ENCODE measurements around the gene MALRD1.

DNA sequence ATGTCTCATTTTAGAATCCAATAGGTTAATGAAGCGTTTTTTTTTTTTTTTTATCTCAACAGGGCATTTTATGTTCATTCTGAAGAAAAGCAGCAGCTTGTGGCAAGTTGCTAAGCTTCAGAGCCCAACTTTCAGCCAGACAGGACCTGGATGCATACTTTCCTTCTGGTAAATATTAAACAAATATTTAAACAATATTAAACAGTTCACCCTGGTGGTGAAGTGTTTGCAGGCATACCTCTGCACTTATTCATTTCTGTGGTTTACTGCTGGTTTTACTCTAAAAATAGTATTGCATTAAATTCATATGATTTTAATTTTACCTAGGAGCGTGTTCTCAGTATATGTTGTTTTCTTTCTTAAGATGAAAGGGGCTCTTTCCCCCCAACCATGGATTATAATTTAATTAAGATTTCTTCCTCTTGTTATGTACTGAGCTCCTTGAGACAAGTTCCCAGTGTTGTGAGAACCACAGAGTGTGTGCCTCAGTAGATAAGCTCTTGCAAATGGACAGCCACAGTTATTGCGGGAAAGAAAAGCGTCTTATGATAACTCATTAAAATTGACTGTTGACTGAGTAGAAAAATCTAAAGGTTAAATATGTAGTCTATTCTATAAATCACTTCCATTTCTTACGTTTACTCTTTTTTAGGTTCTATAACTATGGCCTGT, 155.8 kb downstream of the MALRD1 start:
- TF ChIP-seq FOXK2 (IDR thresholded peaks at IDR 0.05) (no peak), HDGF (IDR thresholded peaks at IDR 0.05; ENCODE audit: borderline replicate concordance) (no peak), FOXM1 (IDR thresholded peaks at IDR 0.05; ENCODE audit: borderline replicate concordance) (no peak), BHLHE40 (IDR thresholded peaks at IDR 0.05; ENCODE audit: borderline replicate concordance) (no peak), SUZ12 (IDR thresholded peaks at IDR 0.05) (no peak), TARDBP (IDR thresholded peaks at IDR 0.05) (no peak), NFRKB (IDR thresholded peaks at IDR 0.05) (no peak), ARNT (IDR thresholded peaks at IDR 0.05) (no peak), SP1 (IDR thresholded peaks at IDR 0.05) (no peak), LEF1 (IDR thresholded peaks at IDR 0.05; ENCODE audit: borderline replicate concordance) (no peak)

All from HEK293T (cell line).